Mesenchymal stem cell (in vitro differentiated cells and primary cell): ENCODE results near the gene MAPK13.

Experiments used
- DNase-seq: peaks from one replicate; pipeline ENCODE4 v3.0.0-alpha.2; 2013
- H2AFZ ChIP-seq: one replicate; pipeline ENCODE4 v1.6.1; 2013; ENCODE audit warnings: low read depth, mild to moderate bottlenecking, control low read depth, inconsistent platforms, low read length, moderate library complexity
- H2AK5ac ChIP-seq: 2 replicates; pipeline ENCODE4 v1.6.1; 2013; ENCODE audit warnings: low read length, moderate library complexity, mild to moderate bottlenecking, inconsistent platforms; ENCODE audit not compliant: severe bottlenecking
- H2BK120ac ChIP-seq: one replicate; pipeline ENCODE4 v1.6.1; 2013; ENCODE audit warnings: low read depth, mild to moderate bottlenecking, inconsistent platforms, low read length, moderate library complexity
- H2BK12ac ChIP-seq, 2 experiments: one replicate each; pipeline ENCODE4 v1.6.1; 2013; ENCODE audit warnings: inconsistent platforms in 2 of 2, low read length in 2 of 2, mild to moderate bottlenecking in 2 of 2, moderate library complexity in 2 of 2, control low read depth in 1 of 2
- H2BK15ac ChIP-seq: one replicate; pipeline ENCODE4 v1.6.1; 2013; ENCODE audit warnings: mild to moderate bottlenecking, low read depth, inconsistent platforms; ENCODE audit not compliant: poor library complexity, severe bottlenecking
- H2BK5ac ChIP-seq: 2 replicates; pipeline ENCODE4 v1.6.1; 2013; ENCODE audit warnings: low read depth, mild to moderate bottlenecking, low read length, control low read depth, inconsistent platforms; ENCODE audit not compliant: poor library complexity, severe bottlenecking
- H3K14ac ChIP-seq, 2 experiments: one replicate each; pipeline ENCODE4 v1.6.1; 2013; ENCODE audit warnings: inconsistent platforms in 2 of 2, low read length in 2 of 2, control low read depth in 1 of 2, mild to moderate bottlenecking in 1 of 2, moderate library complexity in 1 of 2
- H3K18ac ChIP-seq, 2 experiments: one replicate each; pipeline ENCODE4 v1.6.1; 2013; ENCODE audit warnings: inconsistent platforms in 2 of 2, low read length in 2 of 2, control low read depth in 1 of 2, low read depth in 1 of 2, mild to moderate bottlenecking in 1 of 2
- H3K23ac ChIP-seq, 2 experiments: one replicate each; pipeline ENCODE4 v1.6.1; 2013; ENCODE audit warnings: inconsistent platforms in 2 of 2, low read length in 2 of 2, mild to moderate bottlenecking in 2 of 2, moderate library complexity in 2 of 2, control low read depth in 1 of 2
- H3K27ac ChIP-seq: 2 replicates; pipeline ENCODE4 v1.5.1; 2013; ENCODE audit warnings: mild to moderate bottlenecking, moderate library complexity, low read length, control low read depth, inconsistent platforms; ENCODE audit not compliant: poor library complexity, severe bottlenecking
- H3K27me3 ChIP-seq, 2 experiments: 2 replicates each; pipeline versions ENCODE4 v1.6.1 to v1.7.0; 2013; ENCODE audit warnings: low read length in 2 of 2, mild to moderate bottlenecking in 2 of 2, moderate library complexity in 2 of 2, control low read depth in 1 of 2, inconsistent platforms in 1 of 2; ENCODE audit not compliant: control insufficient read depth in 1 of 2, insufficient read depth in 1 of 2
- H3K36me3 ChIP-seq, 2 experiments: 2 replicates each; pipeline versions ENCODE4 v1.6.1 to v1.7.0; 2013; ENCODE audit warnings: low read length in 2 of 2, control low read depth in 1 of 2, inconsistent platforms in 1 of 2, low read depth in 1 of 2, mild to moderate bottlenecking in 1 of 2; ENCODE audit not compliant: insufficient read depth in 2 of 2, control insufficient read depth in 1 of 2
- H3K4ac ChIP-seq, 2 experiments: one replicate each; pipeline ENCODE4 v1.6.1; 2013; ENCODE audit warnings: inconsistent platforms in 2 of 2, low read length in 2 of 2, mild to moderate bottlenecking in 2 of 2, moderate library complexity in 2 of 2, control low read depth in 1 of 2, low read depth in 1 of 2
- H3K4me1 ChIP-seq: 2 replicates; pipeline ENCODE4 v1.6.1; 2013; ENCODE audit warnings: low read depth, low read length, control low read depth; ENCODE audit not compliant: control insufficient read depth, insufficient read depth
- H3K4me2 ChIP-seq: 2 replicates; pipeline ENCODE4 v1.6.1; 2013; ENCODE audit warnings: low read length, mild to moderate bottlenecking, inconsistent platforms; ENCODE audit not compliant: poor library complexity, severe bottlenecking
- H3K4me3 ChIP-seq, 2 experiments: 2 replicates each; pipeline versions ENCODE4 v1.5.1 to v1.7.0; 2013; ENCODE audit warnings: low read length in 2 of 2, mild to moderate bottlenecking in 2 of 2, control low read depth in 1 of 2, low read depth in 1 of 2; ENCODE audit not compliant: insufficient read depth in 1 of 2
- H3K79me1 ChIP-seq: replicated peaks from 2 replicates; pipeline ENCODE4 v1.6.1; 2013; ENCODE audit warnings: mild to moderate bottlenecking, control low read depth, low read length, inconsistent platforms; ENCODE audit not compliant: poor library complexity, severe bottlenecking
- H3K9ac ChIP-seq: 2 replicates; pipeline ENCODE4 v1.7.0; 2013; ENCODE audit warnings: mild to moderate bottlenecking, low read length, moderate library complexity
- H3K9me3 ChIP-seq: 2 replicates; pipeline ENCODE4 v1.7.0; 2013; ENCODE audit warnings: mild to moderate bottlenecking, low read length; ENCODE audit not compliant: control insufficient read depth
- H4K8ac ChIP-seq: one replicate; pipeline ENCODE4 v1.6.1; 2013; ENCODE audit warnings: inconsistent platforms, mild to moderate bottlenecking, low read length, moderate library complexity
- H4K91ac ChIP-seq: one replicate; pipeline ENCODE4 v1.6.1; 2013; ENCODE audit warnings: mild to moderate bottlenecking, low read length, inconsistent platforms
- WGBS: methylation state at CpG from one replicate; pipeline ENCODE4 v1.1.7; 2013; ENCODE audit warnings: mixed read lengths; 5-methylcytosine and 5-hydroxymethylcytosine counted together

Gene MAPK13

DNA sequence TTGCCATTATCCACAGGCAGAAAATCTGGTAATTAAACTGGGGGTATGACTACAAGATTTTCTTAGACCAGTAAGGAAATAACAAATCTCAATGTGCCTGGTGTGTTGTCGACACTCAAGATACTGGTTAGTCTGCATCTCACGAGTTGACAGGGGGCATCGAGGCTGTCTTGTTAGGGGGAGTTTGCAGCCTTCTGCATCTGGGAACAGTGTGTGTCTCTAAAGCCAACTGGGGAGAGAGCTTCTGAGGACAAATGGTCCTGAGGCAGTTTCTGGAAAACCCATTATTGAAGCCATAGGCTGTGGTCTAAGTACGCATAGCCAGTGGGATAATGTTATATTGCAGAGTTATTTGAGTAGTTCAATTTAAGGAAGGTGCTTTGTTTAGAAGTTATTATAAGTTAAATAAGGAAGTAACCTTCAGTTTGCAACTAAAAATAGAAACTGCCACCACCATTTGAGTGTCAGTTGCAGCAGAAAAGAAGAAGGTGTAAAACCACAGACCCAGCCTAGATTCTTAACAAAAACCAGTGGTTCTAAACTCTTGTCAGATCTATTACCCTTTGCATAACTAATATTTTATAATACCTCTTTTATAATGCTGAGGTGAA is 15.4 kb upstream of the MAPK13 start:
- no peak overlapping the region for H3K27ac ChIP-seq
- peaks cover 2% of the 10 kb centered on the region for H3K4me1 ChIP-seq
- H3K14ac ChIP-seq: no peak overlapping the region
- no peak overlapping the region for H3K4me2 ChIP-seq
- no peak overlapping the region for H4K8ac ChIP-seq
- peaks cover 12 to 36% of the 10 kb centered on the region in 2 experiments for H3K36me3 ChIP-seq
- peaks cover 5% of the 10 kb centered on the region for H3K79me1 ChIP-seq
- H3K9me3 ChIP-seq: no peaks in the 10 kb centered on the region
- H2AFZ ChIP-seq: no peak overlapping the region
- no peaks in the 10 kb centered on the region for H3K27me3 ChIP-seq
- no peak overlapping the region for H2BK15ac ChIP-seq
- no peak overlapping the region for H3K9ac ChIP-seq
- no peak overlapping the region for H3K23ac ChIP-seq
- H3K18ac ChIP-seq: no peak overlapping the region
- no peak overlapping the region for H2BK120ac ChIP-seq
- DNase-seq: no peak
- no peak overlapping the region for H2AK5ac ChIP-seq
- H3K4ac ChIP-seq: no peak overlapping the region
- H3K4me3 ChIP-seq: no peak overlapping the region
- no peak overlapping the region for H4K91ac ChIP-seq
- H2BK5ac ChIP-seq: no peak overlapping the region
- 94% methylated on average over 4 of the region's 4 CpGs for WGBS
- H2BK12ac ChIP-seq: no peak overlapping the region

DNA sequence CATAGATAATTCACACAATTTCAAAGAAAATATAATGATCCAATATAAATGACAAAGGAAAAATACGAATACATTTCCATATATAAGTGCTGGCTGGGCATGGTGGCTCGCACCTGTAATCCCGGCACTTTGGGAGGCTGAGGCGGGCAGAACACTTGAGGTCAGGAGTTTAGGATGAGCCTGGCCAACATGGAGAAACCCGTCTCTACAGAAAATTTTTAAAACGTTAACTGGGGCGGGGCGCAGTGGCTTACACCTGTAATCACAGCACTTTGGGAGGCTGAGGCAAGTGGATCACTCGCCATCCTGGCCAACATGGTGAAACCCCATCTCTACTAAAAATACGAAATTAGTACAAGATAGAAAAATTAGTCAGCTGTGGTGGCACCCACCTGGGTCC is 14.9 kb upstream of the MAPK13 start:
- H2BK12ac ChIP-seq: no peak overlapping the region
- H3K36me3 ChIP-seq: peaks cover 9 to 31% of the 10 kb centered on the region in 2 experiments
- no peak overlapping the region for H3K4me2 ChIP-seq
- H3K27ac ChIP-seq: no peak overlapping the region
- H4K8ac ChIP-seq: no peak overlapping the region
- no peak overlapping the region for H3K18ac ChIP-seq
- no peak overlapping the region for H3K23ac ChIP-seq
- no peaks in the 10 kb centered on the region for H3K27me3 ChIP-seq
- no peak overlapping the region for H3K14ac ChIP-seq
- H3K4me3 ChIP-seq: no peak overlapping the region
- no peak overlapping the region for H2BK15ac ChIP-seq
- no peak overlapping the region for H4K91ac ChIP-seq
- H2AFZ ChIP-seq: no peak overlapping the region
- H3K9me3 ChIP-seq: no peaks in the 10 kb centered on the region
- no peak overlapping the region for H3K9ac ChIP-seq
- 96% methylated on average over 10 of the region's 10 CpGs for WGBS
- DNase-seq: no peak
- H2BK120ac ChIP-seq: no peak overlapping the region
- H2AK5ac ChIP-seq: no peak overlapping the region
- H3K4ac ChIP-seq: no peak overlapping the region
- H2BK5ac ChIP-seq: no peak overlapping the region
- H3K4me1 ChIP-seq: peaks cover 2% of the 10 kb centered on the region
- H3K79me1 ChIP-seq: peaks cover 1% of the 10 kb centered on the region

DNA sequence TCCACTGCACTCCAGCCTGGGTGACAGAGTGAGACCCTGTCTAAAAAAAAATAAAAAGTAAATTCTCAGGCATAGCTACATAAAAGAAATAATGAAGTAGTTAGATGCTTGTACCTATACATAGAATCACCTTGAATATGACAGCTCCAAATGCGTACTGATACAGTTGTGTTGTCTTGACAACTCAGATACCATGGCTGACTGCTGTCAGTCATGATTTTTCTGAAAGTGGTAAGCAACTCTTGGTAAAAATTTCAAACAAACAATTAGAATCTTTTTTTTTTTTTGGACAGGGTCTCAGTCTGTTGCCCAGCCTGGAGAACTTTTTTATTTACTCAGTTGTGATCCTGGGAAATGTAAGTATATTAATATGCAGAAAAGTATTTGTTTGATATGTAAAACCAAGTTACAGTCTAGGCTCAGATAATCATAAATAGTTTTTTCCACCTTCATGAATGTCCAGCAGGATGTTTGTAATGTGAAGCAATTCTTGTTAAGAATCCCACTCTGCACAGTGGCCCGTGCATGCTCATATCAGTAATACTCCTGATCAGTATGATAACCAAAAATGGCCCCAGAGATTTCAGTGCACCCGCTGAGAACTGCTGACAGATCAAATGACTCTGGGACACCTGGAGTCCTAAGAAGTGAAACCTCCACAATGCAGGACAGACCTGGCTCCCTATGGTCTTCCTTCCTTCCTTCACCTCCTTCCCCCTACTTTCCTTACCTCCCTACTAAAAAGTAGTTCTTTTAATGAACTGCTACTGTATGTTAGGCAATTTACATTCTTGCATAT is 14.0 kb upstream of the MAPK13 start:
- Histone ChIP-seq H4K8ac (no peak overlapping the region), H2AFZ (no peak overlapping the region), H3K27me3 (no peaks in the 10 kb centered on the region), H3K79me1 (no peaks in the 10 kb centered on the region), H2AK5ac (no peak overlapping the region), H3K36me3 (peaks cover 9 to 23% of the 10 kb centered on the region in 2 experiments), H3K4me1 (peaks cover 9% of the 10 kb centered on the region), H3K14ac (no peak overlapping the region), H3K4me3 (no peak overlapping the region), H4K91ac (no peak overlapping the region), H2BK120ac (no peak overlapping the region), H3K18ac (no peak overlapping the region), H3K9me3 (no peaks in the 10 kb centered on the region), H3K23ac (no peak overlapping the region), H2BK12ac (no peak overlapping the region), H3K4me2 (no peak overlapping the region), H3K4ac (no peak overlapping the region), H3K9ac (no peak overlapping the region), H2BK15ac (no peak overlapping the region), H2BK5ac (no peak overlapping the region), H3K27ac (no peak overlapping the region)
- WGBS: 89% methylated on average over 3 of the region's 3 CpGs
- no peak for DNase-seq

DNA sequence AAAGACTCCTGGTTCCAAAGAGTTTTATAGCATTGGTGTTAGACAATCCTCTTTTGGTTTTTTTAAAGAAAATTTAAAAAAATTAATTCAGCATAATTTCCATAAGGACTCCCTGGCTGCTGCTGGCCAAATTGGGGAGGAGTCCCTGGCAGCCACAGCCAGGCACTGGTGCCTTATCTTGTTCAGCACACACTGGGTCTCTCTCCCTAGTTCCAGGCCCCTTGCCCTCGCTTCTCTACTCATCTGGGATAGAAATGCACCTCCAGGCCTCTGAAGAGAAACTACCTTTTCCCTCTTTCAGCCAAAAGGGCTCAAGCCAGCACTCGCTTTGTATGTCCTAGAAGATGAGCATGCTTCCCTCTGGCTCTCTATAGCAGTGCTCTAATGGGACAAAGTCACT is 13.4 kb upstream of the MAPK13 start:
- no peak overlapping the region for H2BK12ac ChIP-seq
- no peak overlapping the region for H3K14ac ChIP-seq
- H4K91ac ChIP-seq: no peak overlapping the region
- H3K4me2 ChIP-seq: no peak overlapping the region
- peaks cover 11% of the 10 kb centered on the region for H3K4me1 ChIP-seq
- H2BK120ac ChIP-seq: no peak overlapping the region
- H3K9ac ChIP-seq: no peak overlapping the region
- H2BK5ac ChIP-seq: no peak overlapping the region
- no peaks in the 10 kb centered on the region for H3K79me1 ChIP-seq
- no peak overlapping the region for H3K4ac ChIP-seq
- H3K18ac ChIP-seq: no peak overlapping the region
- no peak overlapping the region for H2AFZ ChIP-seq
- no peak overlapping the region for H3K27ac ChIP-seq
- no peak overlapping the region for H3K23ac ChIP-seq
- H3K36me3 ChIP-seq: peaks cover 4 to 19% of the 10 kb centered on the region in 2 experiments
- H2BK15ac ChIP-seq: no peak overlapping the region
- 88% methylated on average over 2 of the region's 2 CpGs for WGBS
- DNase-seq: no peak
- H2AK5ac ChIP-seq: no peak overlapping the region
- H3K27me3 ChIP-seq: no peaks in the 10 kb centered on the region
- H3K9me3 ChIP-seq: no peaks in the 10 kb centered on the region
- H4K8ac ChIP-seq: no peak overlapping the region
- no peak overlapping the region for H3K4me3 ChIP-seq
